ENCODE data around the gene NRM. TPM values are rescaled to one million over a fixed set of nuclear protein-coding genes. Genes with fewer than 3 reads are reported as not detected.
A peak's percentile ranks its signal among the peaks of the same experiment; 100 is the strongest.

Gene NRM, protein sequence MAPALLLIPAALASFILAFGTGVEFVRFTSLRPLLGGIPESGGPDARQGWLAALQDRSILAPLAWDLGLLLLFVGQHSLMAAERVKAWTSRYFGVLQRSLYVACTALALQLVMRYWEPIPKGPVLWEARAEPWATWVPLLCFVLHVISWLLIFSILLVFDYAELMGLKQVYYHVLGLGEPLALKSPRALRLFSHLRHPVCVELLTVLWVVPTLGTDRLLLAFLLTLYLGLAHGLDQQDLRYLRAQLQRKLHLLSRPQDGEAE
- 52.2 TPM for total RNA-seq (ENCODE audit: unreplicated experiment)
- long read RNA-seq, transcript NRM-203 (4 exons, 1,734 nt): major isoform, 30 of 43 reads
- long read RNA-seq, partial matches to known transcripts: 9 of 43 reads
- long read RNA-seq, other reads (novel, unspliced or antisense): 0 of 43 reads

DNA sequence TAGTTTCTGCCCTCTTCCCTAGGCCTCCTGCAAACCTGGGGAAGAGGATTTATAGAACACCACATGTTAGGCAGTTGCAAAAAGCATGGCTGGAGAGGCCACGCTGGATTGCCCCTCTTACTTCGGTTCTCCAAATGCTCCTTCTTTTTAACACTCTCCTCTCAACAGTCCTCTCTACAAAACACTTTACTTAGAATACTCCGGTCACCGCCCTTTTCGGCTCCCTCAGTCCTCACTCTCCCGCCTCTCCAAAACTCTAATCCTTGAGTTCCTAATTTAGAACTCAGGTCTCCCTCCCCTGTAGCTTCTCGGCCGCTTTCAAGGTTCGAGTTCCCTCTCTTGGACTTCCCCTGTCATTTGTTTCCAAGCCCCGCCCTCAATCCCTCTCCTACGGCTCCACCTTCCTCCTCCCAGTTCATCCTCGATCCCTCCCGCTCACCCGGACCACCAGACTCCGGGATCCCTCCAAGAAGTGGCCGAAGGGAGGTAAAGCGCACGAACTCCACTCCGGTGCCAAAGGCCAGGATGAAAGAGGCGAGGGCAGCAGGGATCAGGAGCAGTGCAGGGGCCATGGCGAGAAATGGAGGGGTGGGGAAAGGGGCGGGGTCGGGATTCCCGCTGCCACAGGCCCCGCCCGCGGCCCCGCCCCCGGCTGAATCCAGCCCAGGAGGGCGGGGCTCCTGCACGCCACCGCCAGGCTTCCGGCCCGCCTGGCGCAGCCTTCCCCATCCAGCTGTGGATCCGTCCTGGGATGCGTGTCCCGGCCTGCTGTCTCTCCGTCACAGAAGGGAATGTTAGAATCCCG is at the start of gene NRM:
TSS of gene NRM (minus strand) at position 582 of the 805 bp plus-strand sequence. CDS start at position 572, 10 bp downstream.
- Mint-ChIP-seq H3K27me3 (ENCODE audit: unreplicated experiment) (peaks cover 24% of the 10 kb centered on the region), H3K4me1 (ENCODE audit: low read depth, unreplicated experiment) (peaks cover 35% of the 10 kb centered on the region), H3K4me3 (ENCODE audit: unreplicated experiment) (peak within 1 kb of the TSS; percentile 100), H3K36me3 (ENCODE audit: unreplicated experiment) (no peaks in the 10 kb centered on the region), H3K27ac (ENCODE audit: unreplicated experiment) (peak within 1 kb of the TSS; percentile 100), H3K9me3 (ENCODE audit: unreplicated experiment) (peaks cover 21% of the 10 kb centered on the region)
- DNase-seq: peak; percentile 92
- TF ChIP-seq CTCF (IDR thresholded peaks at IDR 0.05; ENCODE audit: partially characterized antibody, unreplicated experiment): no peak

DNA sequence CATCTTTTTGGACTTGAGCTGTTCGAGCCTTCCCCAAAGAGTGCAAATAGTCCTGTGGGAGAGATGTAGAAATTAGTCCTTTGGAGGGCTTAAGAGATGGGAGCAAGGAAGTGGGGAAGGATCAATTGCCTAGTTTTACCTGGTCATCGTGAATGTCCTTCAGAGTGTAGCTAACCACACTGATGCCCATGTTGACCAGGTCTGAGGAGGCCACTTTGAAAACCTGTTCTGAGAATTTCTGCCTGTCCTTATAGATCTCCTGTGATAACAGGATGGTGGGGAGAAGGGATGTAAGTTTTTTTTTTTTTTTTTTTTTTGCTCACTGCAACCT is 49.7 kb upstream of the NRM start:
- H3K27me3 Mint-ChIP-seq (ENCODE audit: unreplicated experiment): peaks cover 20% of the 10 kb centered on the region
- TF ChIP-seq CTCF (IDR thresholded peaks at IDR 0.05; ENCODE audit: partially characterized antibody, unreplicated experiment): no peak
- no peak for DNase-seq
- H3K36me3 Mint-ChIP-seq (ENCODE audit: unreplicated experiment): peaks cover 8% of the 10 kb centered on the region
- peak overlapping the region; percentile 58 for H3K4me3 Mint-ChIP-seq (ENCODE audit: unreplicated experiment)
- peaks cover 21% of the 10 kb centered on the region for H3K4me1 Mint-ChIP-seq (ENCODE audit: low read depth, unreplicated experiment)
- peaks cover 16% of the 10 kb centered on the region for H3K9me3 Mint-ChIP-seq (ENCODE audit: unreplicated experiment)
- no peak overlapping the region for H3K27ac Mint-ChIP-seq (ENCODE audit: unreplicated experiment)

- Mint-ChIP-seq H3K4me1 (ENCODE audit: low read depth, unreplicated experiment) (peaks cover 13% of the 10 kb centered on the region), H3K4me3 (ENCODE audit: unreplicated experiment) (no peak overlapping the region), H3K9me3 (ENCODE audit: unreplicated experiment) (peaks cover 9% of the 10 kb centered on the region), H3K36me3 (ENCODE audit: unreplicated experiment) (peaks cover 8% of the 10 kb centered on the region), H3K27ac (ENCODE audit: unreplicated experiment) (no peak overlapping the region), H3K27me3 (ENCODE audit: unreplicated experiment) (peaks cover 13% of the 10 kb centered on the region)
- DNase-seq: no peak
- no peak for TF ChIP-seq CTCF (IDR thresholded peaks at IDR 0.05; ENCODE audit: partially characterized antibody, unreplicated experiment)
Observed at GRCh38 chr6:30738532-30738931, 47.7 kb upstream of the NRM start.

GRCh38 chr6:30735668-30736314 is 45.0 kb upstream of the NRM start:
- H3K27me3 Mint-ChIP-seq (ENCODE audit: unreplicated experiment): peaks cover 4% of the 10 kb centered on the region
- H3K36me3 Mint-ChIP-seq (ENCODE audit: unreplicated experiment): peaks cover 8% of the 10 kb centered on the region
- H3K9me3 Mint-ChIP-seq (ENCODE audit: unreplicated experiment): peaks cover 7% of the 10 kb centered on the region
- no peak for TF ChIP-seq CTCF (IDR thresholded peaks at IDR 0.05; ENCODE audit: partially characterized antibody, unreplicated experiment)
- no peak overlapping the region for H3K27ac Mint-ChIP-seq (ENCODE audit: unreplicated experiment)
- peak overlapping the region; percentile 8 for H3K4me3 Mint-ChIP-seq (ENCODE audit: unreplicated experiment)
- DNase-seq: no peak
- peaks cover 6% of the 10 kb centered on the region for H3K4me1 Mint-ChIP-seq (ENCODE audit: low read depth, unreplicated experiment)
